Neural cell (in vitro differentiated cells): ENCODE measurements around the gene PCGF6. TPM values are rescaled to one million over a fixed set of nuclear protein-coding genes. Genes with fewer than 3 reads are reported as not detected.

Experiments used
- H2AFZ ChIP-seq: fragments of 200-600, 300-800 bp; sonication (generic), shearing (Covaris generic); 2 replicates; pipeline ENCODE4 v1.6.0; 2014; ENCODE audit warnings: low read depth, mild to moderate bottlenecking, antibody characterized with exemption, low read length, moderate library complexity
- H3F3A ChIP-seq: fragments of 200-600 bp; shearing (Covaris generic); 2 replicates; pipeline ENCODE4 v1.6.1; 2016; ENCODE audit warnings: mild to moderate bottlenecking, moderate library complexity, mixed read lengths, antibody characterized with exemption, low read length; ENCODE audit not compliant: insufficient read depth, poor library complexity, severe bottlenecking
- H3K27ac ChIP-seq: fragments of 200-600, 300-800 bp; sonication (generic), shearing (Covaris generic); 2 replicates; pipeline ENCODE4 v1.5.1; 2014; ENCODE audit warnings: mild to moderate bottlenecking, low read length, moderate library complexity
- H3K27me3 ChIP-seq: fragments of 300-800, 200-600 bp; sonication (generic), shearing (Covaris generic); 2 replicates; pipeline ENCODE4 v1.6.0; 2014; ENCODE audit warnings: mild to moderate bottlenecking, low read depth, low read length, moderate library complexity; ENCODE audit not compliant: insufficient read depth
- H3K36me3 ChIP-seq: fragments of 300-800, 200-600 bp; sonication (generic), shearing (Covaris generic); 2 replicates; pipeline ENCODE4 v1.5.1; 2014; ENCODE audit warnings: mild to moderate bottlenecking, antibody characterized with exemption, low read length, moderate library complexity; ENCODE audit not compliant: insufficient read depth
- H3K4me2 ChIP-seq: fragments of 300-800, 200-600 bp; sonication (generic), shearing (Covaris generic); 2 replicates; pipeline ENCODE4 v1.6.0; 2014; ENCODE audit warnings: mild to moderate bottlenecking, low read length
- H3K4me3 ChIP-seq: fragments of 300-800, 200-600 bp; sonication (generic), shearing (Covaris generic); 2 replicates; pipeline ENCODE4 v1.5.1; 2014; ENCODE audit warnings: mild to moderate bottlenecking, low read length, moderate library complexity
- H3K79me2 ChIP-seq: fragments of 200-600 bp; shearing (Covaris generic); replicated peaks from 2 replicates; pipeline ENCODE4 v1.6.0; 2014; ENCODE audit warnings: mild to moderate bottlenecking, low read length, moderate library complexity; ENCODE audit not compliant: insufficient read depth
- H3K9ac ChIP-seq: fragments of 300-800, 200-600 bp; sonication (generic), shearing (Covaris generic); 2 replicates; pipeline ENCODE4 v1.6.1; 2016; ENCODE audit warnings: mild to moderate bottlenecking, low read length, mixed read lengths
- H3K9me2 ChIP-seq: fragments of 200-600 bp; shearing (Covaris generic); 2 replicates; pipeline ENCODE4 v1.6.1; 2016; ENCODE audit warnings: mild to moderate bottlenecking, low read length, mixed read lengths; ENCODE audit not compliant: insufficient read depth
- H3K9me3 ChIP-seq: fragments of 200-600, 300-800 bp; sonication (generic), shearing (Covaris generic); 2 replicates; pipeline ENCODE4 v1.6.1; 2016; ENCODE audit warnings: mild to moderate bottlenecking, mixed run types, low read length, moderate library complexity, mixed read lengths
- H4K20me1 ChIP-seq: fragments of 200-600 bp; shearing (Covaris generic); 2 replicates; pipeline ENCODE4 v1.6.1; 2016; ENCODE audit warnings: mild to moderate bottlenecking, mixed run types; ENCODE audit not compliant: insufficient read depth
- EP300 ChIP-seq: fragments of 450-650 bp; conservative IDR thresholded peaks from 2 replicates; pipeline ENCODE4 v1.6.1; 2014; ENCODE audit warnings: antibody characterized with exemption, mild to moderate bottlenecking, moderate library complexity; ENCODE audit not compliant: poor library complexity, severe bottlenecking
- EZH2 ChIP-seq: fragments of 200-600, 300-800 bp; shearing (Covaris generic), sonication (generic); IDR thresholded peaks from 2 replicates; pipeline ENCODE4 v1.6.1; 2014; ENCODE audit warnings: antibody characterized with exemption, low read length, borderline replicate concordance, mild to moderate bottlenecking; ENCODE audit not compliant: insufficient read depth, poor library complexity, severe bottlenecking
- MXI1 ChIP-seq: fragments of 450-650 bp; conservative IDR thresholded peaks from 2 replicates; pipeline ENCODE4 v1.6.1; 2014; ENCODE audit warnings: antibody characterized with exemption, mild to moderate bottlenecking; ENCODE audit not compliant: poor library complexity, severe bottlenecking
- POLR2AphosphoS5 ChIP-seq: IDR thresholded peaks from 2 replicates; pipeline ENCODE4 v1.6.1; 2012
- RAD21 ChIP-seq: fragments of 450-650 bp; conservative IDR thresholded peaks from 2 replicates; pipeline ENCODE4 v1.6.1; 2014; ENCODE audit warnings: antibody characterized with exemption, mild to moderate bottlenecking, moderate library complexity
- SMC3 ChIP-seq: fragments of 450-650 bp; conservative IDR thresholded peaks from 2 replicates; pipeline ENCODE4 v1.6.1; 2014; ENCODE audit warnings: antibody characterized with exemption, mild to moderate bottlenecking, moderate library complexity; ENCODE audit not compliant: poor library complexity
- TAF1 ChIP-seq: IDR thresholded peaks from 2 replicates; pipeline ENCODE4 v1.6.1; 2012; ENCODE audit warnings: low read depth
- polyA plus RNA-seq: library from polyadenylated mRNA; depleted of rRNA; stranded (reverse); fragments of >200 nt; gene quantifications from 2 replicates; pipeline ENCODE4 v1.2.3, GENCODE V29; 2014
- TF ChIP-seq, protein P1 (sequence below): IDR thresholded peaks from 2 replicates; pipeline ENCODE4 v1.6.1; 2012; ENCODE audit warnings: borderline replicate concordance
- TF ChIP-seq, protein P2 (sequence below): fragments of 450-650 bp; IDR thresholded peaks from 2 replicates; pipeline ENCODE4 v1.5.1; 2014; ENCODE audit warnings: antibody characterized with exemption, mild to moderate bottlenecking, moderate library complexity; ENCODE audit not compliant: poor library complexity, severe bottlenecking

PCGF6 gene
- polyA plus RNA-seq, 1 donor from 2014 or later: 31.3 TPM

- Histone ChIP-seq H3F3A (no peaks in the 10 kb centered on the region), H3K9me3 (no peaks in the 10 kb centered on the region), H3K9ac (peak overlapping the region; percentile 97), H2AFZ (no peak overlapping the region), H3K36me3 (no peaks in the 10 kb centered on the region), H3K9me2 (no peaks in the 10 kb centered on the region), H3K4me3 (peak overlapping the region; percentile 97), H3K4me2 (peak overlapping the region; percentile 94), H3K27ac (peak overlapping the region; percentile 92), H3K79me2 (peaks cover 72% of the 10 kb centered on the region), H3K27me3 (peaks cover 10% of the 10 kb centered on the region), H4K20me1 (peaks cover 10% of the 10 kb centered on the region)
- TF ChIP-seq, protein P1, sequence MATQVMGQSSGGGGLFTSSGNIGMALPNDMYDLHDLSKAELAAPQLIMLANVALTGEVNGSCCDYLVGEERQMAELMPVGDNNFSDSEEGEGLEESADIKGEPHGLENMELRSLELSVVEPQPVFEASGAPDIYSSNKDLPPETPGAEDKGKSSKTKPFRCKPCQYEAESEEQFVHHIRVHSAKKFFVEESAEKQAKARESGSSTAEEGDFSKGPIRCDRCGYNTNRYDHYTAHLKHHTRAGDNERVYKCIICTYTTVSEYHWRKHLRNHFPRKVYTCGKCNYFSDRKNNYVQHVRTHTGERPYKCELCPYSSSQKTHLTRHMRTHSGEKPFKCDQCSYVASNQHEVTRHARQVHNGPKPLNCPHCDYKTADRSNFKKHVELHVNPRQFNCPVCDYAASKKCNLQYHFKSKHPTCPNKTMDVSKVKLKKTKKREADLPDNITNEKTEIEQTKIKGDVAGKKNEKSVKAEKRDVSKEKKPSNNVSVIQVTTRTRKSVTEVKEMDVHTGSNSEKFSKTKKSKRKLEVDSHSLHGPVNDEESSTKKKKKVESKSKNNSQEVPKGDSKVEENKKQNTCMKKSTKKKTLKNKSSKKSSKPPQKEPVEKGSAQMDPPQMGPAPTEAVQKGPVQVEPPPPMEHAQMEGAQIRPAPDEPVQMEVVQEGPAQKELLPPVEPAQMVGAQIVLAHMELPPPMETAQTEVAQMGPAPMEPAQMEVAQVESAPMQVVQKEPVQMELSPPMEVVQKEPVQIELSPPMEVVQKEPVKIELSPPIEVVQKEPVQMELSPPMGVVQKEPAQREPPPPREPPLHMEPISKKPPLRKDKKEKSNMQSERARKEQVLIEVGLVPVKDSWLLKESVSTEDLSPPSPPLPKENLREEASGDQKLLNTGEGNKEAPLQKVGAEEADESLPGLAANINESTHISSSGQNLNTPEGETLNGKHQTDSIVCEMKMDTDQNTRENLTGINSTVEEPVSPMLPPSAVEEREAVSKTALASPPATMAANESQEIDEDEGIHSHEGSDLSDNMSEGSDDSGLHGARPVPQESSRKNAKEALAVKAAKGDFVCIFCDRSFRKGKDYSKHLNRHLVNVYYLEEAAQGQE: no peak
- TF ChIP-seq POLR2AphosphoS5: no peak
- TF ChIP-seq EP300: no peak
Measured at GRCh38 chr10:103278537-103278823, 72.5 kb downstream of the PCGF6 start.

DNA sequence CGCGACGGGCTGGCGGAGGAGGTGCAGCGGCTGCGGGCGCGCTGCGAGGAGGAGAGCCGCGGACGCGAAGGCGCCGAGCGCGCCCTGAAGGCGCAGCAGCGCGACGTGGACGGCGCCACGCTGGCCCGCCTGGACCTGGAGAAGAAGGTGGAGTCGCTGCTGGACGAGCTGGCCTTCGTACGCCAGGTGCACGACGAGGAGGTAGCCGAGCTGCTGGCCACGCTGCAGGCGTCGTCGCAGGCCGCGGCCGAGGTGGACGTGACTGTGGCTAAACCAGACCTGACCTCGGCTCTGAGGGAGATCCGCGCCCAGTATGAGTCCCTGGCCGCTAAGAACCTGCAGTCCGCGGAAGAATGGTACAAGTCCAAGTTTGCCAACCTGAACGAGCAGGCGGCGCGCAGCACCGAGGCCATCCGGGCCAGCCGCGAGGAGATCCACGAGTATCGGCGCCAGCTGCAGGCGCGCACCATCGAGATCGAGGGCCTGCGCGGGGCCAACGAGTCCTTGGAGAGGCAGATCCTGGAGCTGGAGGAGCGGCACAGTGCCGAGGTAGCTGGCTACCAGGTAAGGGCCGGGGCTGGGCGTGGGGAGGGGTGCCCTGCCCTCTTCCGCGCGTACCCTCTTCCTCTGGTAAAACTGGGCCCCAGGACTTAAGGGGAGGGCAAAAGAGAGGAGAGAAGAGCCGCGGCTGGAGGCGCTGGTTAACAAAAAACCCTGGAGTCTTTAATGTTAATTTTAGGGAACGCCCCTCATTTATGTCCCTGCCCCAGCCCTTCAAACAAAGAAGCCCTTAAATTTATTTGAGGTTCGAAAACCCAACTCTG lies 73.0 kb downstream of the PCGF6 start:
- no peaks in the 10 kb centered on the region for H3K9me3 ChIP-seq

More for the DNA sequence above, 73.0 kb downstream of the PCGF6 start:
- peak; percentile 27 for TF ChIP-seq MXI1
- TF ChIP-seq RAD21: no peak
- TF ChIP-seq SMC3: no peak
- no peak for TF ChIP-seq EP300
- TF ChIP-seq TAF1: no peak
- TF ChIP-seq EZH2: no peak
- TF ChIP-seq, protein P2, sequence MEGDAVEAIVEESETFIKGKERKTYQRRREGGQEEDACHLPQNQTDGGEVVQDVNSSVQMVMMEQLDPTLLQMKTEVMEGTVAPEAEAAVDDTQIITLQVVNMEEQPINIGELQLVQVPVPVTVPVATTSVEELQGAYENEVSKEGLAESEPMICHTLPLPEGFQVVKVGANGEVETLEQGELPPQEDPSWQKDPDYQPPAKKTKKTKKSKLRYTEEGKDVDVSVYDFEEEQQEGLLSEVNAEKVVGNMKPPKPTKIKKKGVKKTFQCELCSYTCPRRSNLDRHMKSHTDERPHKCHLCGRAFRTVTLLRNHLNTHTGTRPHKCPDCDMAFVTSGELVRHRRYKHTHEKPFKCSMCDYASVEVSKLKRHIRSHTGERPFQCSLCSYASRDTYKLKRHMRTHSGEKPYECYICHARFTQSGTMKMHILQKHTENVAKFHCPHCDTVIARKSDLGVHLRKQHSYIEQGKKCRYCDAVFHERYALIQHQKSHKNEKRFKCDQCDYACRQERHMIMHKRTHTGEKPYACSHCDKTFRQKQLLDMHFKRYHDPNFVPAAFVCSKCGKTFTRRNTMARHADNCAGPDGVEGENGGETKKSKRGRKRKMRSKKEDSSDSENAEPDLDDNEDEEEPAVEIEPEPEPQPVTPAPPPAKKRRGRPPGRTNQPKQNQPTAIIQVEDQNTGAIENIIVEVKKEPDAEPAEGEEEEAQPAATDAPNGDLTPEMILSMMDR: no peak
- peak overlapping the region; percentile 94 for H3K4me2 ChIP-seq
- no peaks in the 10 kb centered on the region for H3K36me3 ChIP-seq
- H3K9ac ChIP-seq: peak overlapping the region; percentile 97
- H2AFZ ChIP-seq: no peak overlapping the region
- H3K27ac ChIP-seq: peak overlapping the region; percentile 92
- H3F3A ChIP-seq: no peaks in the 10 kb centered on the region
- no peaks in the 10 kb centered on the region for H3K9me2 ChIP-seq
- H3K4me3 ChIP-seq: peak overlapping the region; percentile 97
- peaks cover 10% of the 10 kb centered on the region for H3K27me3 ChIP-seq
- H3K79me2 ChIP-seq: peaks cover 66% of the 10 kb centered on the region
- peaks cover 10% of the 10 kb centered on the region for H4K20me1 ChIP-seq
